H1 (cell line): ENCODE measurements around the gene CCDC174. TPM values are rescaled to one million over a fixed set of nuclear protein-coding genes. Genes with fewer than 3 reads are reported as not detected.
A peak's percentile ranks its signal among the peaks of the same experiment; 100 is the strongest.

Experiments used
- CTCF ChIA-PET: fragments of 300-600 bp; sonication (Branson Sonifier 250); formaldehyde crosslinking; loops from one replicate; lab custom pipeline; 2021; ENCODE audit not compliant: partially characterized antibody; lab: Charles Lee
- POLR2A ChIA-PET: fragments of 300-600 bp; sonication (Branson Sonifier 250); formaldehyde crosslinking; loops from one replicate; lab custom pipeline; 2021; ENCODE audit warnings: inconsistent platforms; ENCODE audit not compliant: partially characterized antibody; lab: Charles Lee
- DNase-seq, 2 experiments: peaks; one replicate each; pipeline versions ENCODE4 v3.0.0 to v3.0.0-alpha.2; 2010 to 2022; ENCODE audit warnings: low spot score in 2 of 2, low read depth in 1 of 2, mixed read lengths in 1 of 2
- FAIRE-seq: peaks from 2 replicates; lab custom pipeline; 2011; peaks lifted over from hg19 to GRCh38; lab: Jason Lieb, UNC
- H2AFZ ChIP-seq: 2 replicates; pipeline ENCODE4 v1.8.1; 2012; ENCODE audit warnings: low read length, inconsistent platforms
- H2AK5ac ChIP-seq: 2 replicates; pipeline ENCODE4 v1.6.1; 2013; ENCODE audit warnings: low read depth, low read length
- H2BK120ac ChIP-seq: replicated peaks from 2 replicates; pipeline ENCODE3; 2013; ENCODE audit warnings: low read depth, low read length, inconsistent platforms
- H2BK12ac ChIP-seq: 2 replicates; pipeline ENCODE4 v1.6.1; 2013; ENCODE audit warnings: low read depth, low read length
- H2BK15ac ChIP-seq: 2 replicates; pipeline ENCODE4 v1.6.1; 2013; ENCODE audit warnings: low read length
- H2BK20ac ChIP-seq: 2 replicates; pipeline ENCODE4 v1.6.1; 2013; ENCODE audit warnings: low read length
- H2BK5ac ChIP-seq: 2 replicates; pipeline ENCODE4 v1.6.1; 2013; ENCODE audit warnings: low read depth, low read length
- H3K14ac ChIP-seq: 2 replicates; pipeline ENCODE4 v1.6.1; 2013; ENCODE audit warnings: inconsistent platforms; ENCODE audit not compliant: insufficient read length
- H3K18ac ChIP-seq: 2 replicates; pipeline ENCODE4 v1.6.1; 2013; ENCODE audit warnings: low read length; ENCODE audit errors: extremely low read depth
- H3K23ac ChIP-seq: 2 replicates; pipeline ENCODE4 v1.6.1; 2013; ENCODE audit warnings: inconsistent platforms; ENCODE audit not compliant: insufficient read length
- H3K23me2 ChIP-seq: 2 replicates; pipeline ENCODE4 v1.6.1; 2013; ENCODE audit warnings: low read depth, low read length
- H3K27ac ChIP-seq: 2 replicates; pipeline ENCODE4 v1.6.1; 2011; ENCODE audit warnings: low read depth, low read length, inconsistent platforms
- H3K27me3 ChIP-seq, 4 experiments: replicated peaks in 1 of 4; 1 replicate in 1 of 4; 2 replicates in 3 of 4; pipeline versions ENCODE4 v1.6.1 to v1.8.1; 2011 to 2013; ENCODE audit warnings: low read length in 3 of 4, mild to moderate bottlenecking in 3 of 4, inconsistent platforms in 2 of 4, mixed read lengths in 2 of 4, moderate library complexity in 1 of 4; ENCODE audit not compliant: control insufficient read depth in 3 of 4, insufficient read depth in 3 of 4; ENCODE audit errors: extremely low read depth in 1 of 4
- H3K36me3 ChIP-seq, 4 experiments: 2 replicates each; pipeline versions ENCODE4 v1.6.1 to v1.8.1; 2011 to 2013; ENCODE audit warnings: mild to moderate bottlenecking in 4 of 4, low read length in 3 of 4, moderate library complexity in 2 of 4, control low read depth in 1 of 4, inconsistent platforms in 1 of 4; ENCODE audit not compliant: insufficient read depth in 4 of 4, control insufficient read depth in 2 of 4
- H3K4ac ChIP-seq: replicated peaks from 2 replicates; pipeline ENCODE3; 2013; ENCODE audit warnings: low read length, low read depth, mixed read lengths, inconsistent platforms; ENCODE audit not compliant: insufficient read length
- H3K4me1 ChIP-seq, 4 experiments: replicated peaks in 1 of 4; 1 replicate in 1 of 4; 2 replicates in 3 of 4; pipeline versions ENCODE4 v1.6.1 to v1.8.1; 2011 to 2013; ENCODE audit warnings: low read length in 3 of 4, inconsistent platforms in 2 of 4, mixed read lengths in 1 of 4; ENCODE audit not compliant: insufficient read depth in 4 of 4, control insufficient read depth in 3 of 4
- H3K4me2 ChIP-seq, 2 experiments: 2 replicates each; pipeline versions ENCODE4 v1.6.1 to v1.8.1; 2011 to 2013; ENCODE audit warnings: low read depth in 2 of 2, low read length in 2 of 2, control low read depth in 1 of 2, inconsistent platforms in 1 of 2, mild to moderate bottlenecking in 1 of 2; ENCODE audit not compliant: insufficient read depth in 1 of 2
- H3K4me3 ChIP-seq, 4 experiments: fragments of 200-600, 300-600 bp in 1 of 4; sonication (generic), shearing (Covaris generic), sonication (Bioruptor Twin) in 1 of 4; 2 replicates each; pipeline versions ENCODE4 v1.5.1 to v1.8.1; 2011 to 2016; ENCODE audit warnings: low read length in 4 of 4, low read depth in 3 of 4, control low read depth in 2 of 4, inconsistent platforms in 2 of 4, mild to moderate bottlenecking in 2 of 4, mixed read lengths in 1 of 4, moderate library complexity in 1 of 4; ENCODE audit not compliant: insufficient read depth in 2 of 4; ENCODE audit errors: extremely low read depth in 1 of 4
- H3K56ac ChIP-seq: replicated peaks from 2 replicates; pipeline ENCODE3; 2013; ENCODE audit warnings: low read depth, mild to moderate bottlenecking, mixed read lengths, low read length, inconsistent platforms; ENCODE audit not compliant: insufficient read length
- H3K79me1 ChIP-seq: 2 replicates; pipeline ENCODE4 v1.6.1; 2013; ENCODE audit warnings: low read depth, low read length, control low read depth
- H3K79me2 ChIP-seq, 2 experiments: 2 replicates each; pipeline versions ENCODE4 v1.6.1 to v1.8.1; 2012 to 2013; ENCODE audit warnings: low read length in 2 of 2, mild to moderate bottlenecking in 2 of 2, inconsistent platforms in 1 of 2; ENCODE audit not compliant: insufficient read depth in 2 of 2, control insufficient read depth in 1 of 2
- H3K9ac ChIP-seq, 4 experiments: replicated peaks in 1 of 4; 1 replicate in 1 of 4; 2 replicates in 3 of 4; pipeline versions ENCODE4 v1.6.1 to v1.8.1; 2011 to 2013; ENCODE audit warnings: low read depth in 3 of 4, low read length in 3 of 4, control low read depth in 2 of 4, mild to moderate bottlenecking in 2 of 4, moderate library complexity in 2 of 4, inconsistent platforms in 1 of 4; ENCODE audit errors: extremely low read depth in 1 of 4
- H3K9me3 ChIP-seq, 2 experiments: 2 replicates each; pipeline versions ENCODE4 v1.6.1 to v1.8.1; 2012 to 2013; ENCODE audit warnings: mild to moderate bottlenecking in 2 of 2, moderate library complexity in 2 of 2, control low read depth in 1 of 2, inconsistent platforms in 1 of 2, low read depth in 1 of 2, low read length in 1 of 2, mixed read lengths in 1 of 2; ENCODE audit not compliant: insufficient read depth in 2 of 2
- H4K20me1 ChIP-seq, 2 experiments: replicated peaks in 1 of 2; 2 replicates each; pipeline versions ENCODE3 to v1.8.1; 2011 to 2013; ENCODE audit warnings: inconsistent platforms in 2 of 2, low read length in 2 of 2, mild to moderate bottlenecking in 1 of 2; ENCODE audit not compliant: insufficient read depth in 2 of 2, control insufficient read depth in 1 of 2
- H4K5ac ChIP-seq: 2 replicates; pipeline ENCODE4 v1.6.1; 2013; ENCODE audit warnings: low read length, low read depth, mixed read lengths, inconsistent platforms; ENCODE audit not compliant: insufficient read length
- H4K8ac ChIP-seq: 2 replicates; pipeline ENCODE4 v1.8.0; 2013; ENCODE audit warnings: mild to moderate bottlenecking, moderate library complexity, low read length, inconsistent platforms; ENCODE audit not compliant: insufficient read depth; ENCODE audit errors: extremely low read depth
- H4K91ac ChIP-seq: replicated peaks from 2 replicates; pipeline ENCODE3; 2013; ENCODE audit warnings: low read length, mixed read lengths, inconsistent platforms; ENCODE audit not compliant: insufficient read length
- ATF2 ChIP-seq: IDR thresholded peaks from 2 replicates; pipeline ENCODE4 v1.6.1; 2012; ENCODE audit warnings: low read length, inconsistent platforms
- EP300 ChIP-seq, 2 experiments: IDR thresholded peaks; 1 replicate in 1 of 2; 2 replicates in 1 of 2; pipeline ENCODE4 v1.6.1; 2011 to 2012; ENCODE audit warnings: low read depth in 2 of 2, low read length in 2 of 2, mild to moderate bottlenecking in 2 of 2, borderline replicate concordance in 1 of 2, inconsistent platforms in 1 of 2, moderate library complexity in 1 of 2
- HDAC2 ChIP-seq, 2 experiments: fragments of 300-600 bp in 1 of 2; sonication (generic) in 1 of 2; IDR thresholded peaks; 2 replicates each; pipeline ENCODE4 v1.6.1; 2011 to 2012; ENCODE audit warnings: low read depth in 2 of 2, low read length in 2 of 2, mild to moderate bottlenecking in 2 of 2, moderate library complexity in 2 of 2, borderline replicate concordance in 1 of 2, inconsistent platforms in 1 of 2
- HDAC6 ChIP-seq: IDR thresholded peaks from one replicate; pipeline ENCODE4 v1.7.1; 2012; ENCODE audit warnings: low read depth, mild to moderate bottlenecking, inconsistent platforms, low read length, moderate library complexity
- POU5F1 ChIP-seq: IDR thresholded peaks from 2 replicates; pipeline ENCODE4 v1.6.1; 2011; ENCODE audit warnings: low read depth, mild to moderate bottlenecking, low read length, moderate library complexity
- RAD21 ChIP-seq, 2 experiments: IDR thresholded peaks in 1 of 2; conservative IDR thresholded peaks in 1 of 2; 2 replicates each; pipeline ENCODE4 v1.6.1; 2011; ENCODE audit warnings: low read depth in 2 of 2, low read length in 2 of 2, improper control_type of control experiment in 1 of 2, inconsistent platforms in 1 of 2, mild to moderate bottlenecking in 1 of 2, moderate library complexity in 1 of 2
- RBBP5 ChIP-seq: IDR thresholded peaks from 2 replicates; pipeline ENCODE4 v1.7.1; 2012; ENCODE audit warnings: low read depth, mild to moderate bottlenecking, inconsistent platforms, low read length, moderate library complexity, borderline replicate concordance
- RFX5 ChIP-seq: IDR thresholded peaks from 2 replicates; pipeline ENCODE4 v1.6.1; 2011; ENCODE audit warnings: low read depth, low read length, improper control_type of control experiment, borderline replicate concordance
- SAP30 ChIP-seq: fragments of 300-600 bp; sonication (generic); IDR thresholded peaks from 2 replicates; pipeline ENCODE4 v1.7.1; 2012; ENCODE audit warnings: low read length, moderate library complexity, mild to moderate bottlenecking, inconsistent platforms; ENCODE audit not compliant: insufficient read depth, insufficient replicate concordance
- SP2 ChIP-seq: IDR thresholded peaks from 2 replicates; pipeline ENCODE4 v1.6.1; 2012; ENCODE audit warnings: mild to moderate bottlenecking, low read length, inconsistent platforms
- TAF7 ChIP-seq: optimal IDR thresholded peaks from 2 replicates; pipeline ENCODE3; 2011; ENCODE audit warnings: low read depth, mild to moderate bottlenecking, inconsistent platforms, low read length, moderate library complexity, borderline replicate concordance
- WGBS, 2 experiments: shearing (Covaris generic) in 1 of 2; methylation state at CpG; one replicate each; pipeline versions ENCODE4 v1.1.6 to v1.1.7; 2013 to 2015; ENCODE audit warnings: low lambda C conversion rate in 2 of 2, mixed read lengths in 2 of 2, inconsistent platforms in 1 of 2, low coverage in 1 of 2, missing lambda C conversion rate in 1 of 2; ENCODE audit not compliant: insufficient replicate concordance in 2 of 2, insufficient coverage in 1 of 2, insufficient read length in 1 of 2; ENCODE audit errors: extremely low coverage in 1 of 2, missing lambda C conversion rate in 1 of 2; 5-methylcytosine and 5-hydroxymethylcytosine counted together
- polyA plus RNA-seq, 7 experiments: library from polyadenylated mRNA; depleted of rRNA in 3 of 7; stranded (reverse) in 5 of 7; unstranded in 2 of 7; fragments of >200 nt in 5 of 7; fragments of 200-250 nt in 2 of 7; gene quantifications; 1 replicate in 5 of 7; 2 replicates in 1 of 7; 4 replicates in 1 of 7; pipeline versions ENCODE4 v1.2.1 to v1.2.3, GENCODE V29; 2011 to 2013; ENCODE audit warnings: missing spikeins in 2 of 7, mixed read lengths in 2 of 7
- total RNA-seq: library from RNA; stranded (reverse); fragmentation: NEBNext Ultra II Directional; extraction: Animal tissue kit (Norgen Biotek cat#: 25700); gene quantifications from 2 replicates; pipeline ENCODE4 v1.2.1, GENCODE V29; 2021

Gene CCDC174
- total and polyA plus RNA-seq, 2 of the 8 experiments (the other 6 are each of a cell fraction or from before 2014, with no cell fraction given) = 3.5 to 11.9 TPM

GRCh38 chr3:14717307-14717706 is 65.7 kb downstream of the CCDC174 start:
- Histone ChIP-seq H2BK5ac (no peak overlapping the region), H2AFZ (no peak overlapping the region), H3K36me3 (no peaks in the 10 kb centered on the region), H4K5ac (no peak overlapping the region), H2BK15ac (no peak overlapping the region), H3K14ac (no peak overlapping the region), H4K91ac (no peak overlapping the region), H3K9me3 (no peaks in the 10 kb centered on the region), H3K23ac (no peak overlapping the region), H3K79me2 (no peaks in the 10 kb centered on the region), H3K27me3 (no peaks in the 10 kb centered on the region), H2AK5ac (no peak overlapping the region), H3K9ac (no peak overlapping the region), H3K4ac (no peak overlapping the region), H2BK120ac (no peak overlapping the region), H3K27ac (no peak overlapping the region), H4K20me1 (no peaks in the 10 kb centered on the region), H3K18ac (no peak overlapping the region), H3K4me3 (no peak overlapping the region), H4K8ac (no peak overlapping the region), H3K23me2 (no peaks in the 10 kb centered on the region), H2BK20ac (no peak overlapping the region), H3K4me2 (no peak overlapping the region), H2BK12ac (no peak overlapping the region), H3K79me1 (no peaks in the 10 kb centered on the region), H3K56ac (no peak overlapping the region), H3K4me1 (no peaks in the 10 kb centered on the region)
- ChIA-PET CTCF (interaction anchor here (0.6 to 2.1 kb wide), 9 partner anchors 13 to 67 kb away, joined by 3 to 5 read pairs (median 3); no protein-coding TSS in a partner anchor), POLR2A (no interaction called here)
- WGBS, 2 experiments = 87% methylated on average over 1 of the region's 1 CpG; no CpG with 5 or more reads in 1 of the 2 experiments
- FAIRE-seq = no peak
- no peak for DNase-seq
- no peak for TF ChIP-seq HDAC2 (IDR thresholded peaks at IDR 0.05; ENCODE audit: borderline replicate concordance in 1 of 2, low read depth in 2 of 2, low read length in 2 of 2)
- TF ChIP-seq HDAC6 = no peak
- no peak for TF ChIP-seq TAF7
- TF ChIP-seq RAD21 (IDR thresholded peaks at IDR 0.05 in 1 of 2, conservative IDR thresholded peaks at IDR 0.05 in 1 of 2; ENCODE audit: low read depth in 2 of 2, low read length in 2 of 2) = peak; percentile 23 to 46; a peak in 3 of 4 replicates
- TF ChIP-seq RBBP5 = no peak
- no peak for TF ChIP-seq SAP30
- TF ChIP-seq POU5F1 = no peak
- no peak for TF ChIP-seq EP300 (IDR thresholded peaks at IDR 0.05; ENCODE audit: borderline replicate concordance in 1 of 2, low read depth in 2 of 2, low read length in 2 of 2)
- TF ChIP-seq RFX5 = no peak
- TF ChIP-seq SP2 = no peak
- no peak for TF ChIP-seq ATF2
